GM23338 (cell line): ENCODE results near the gene MARCHF7. TPM values are rescaled to one million over a fixed set of nuclear protein-coding genes. Genes with fewer than 3 reads are reported as not detected.
"Not testable (repeated sequence)": the region's sequence is repeated elsewhere in the genome, so short reads cannot be mapped to it uniquely, and the experiment has no call there.

Experiments used
- ATAC-seq: fragments of 200-7000 bp; cut with Tn5 transposase; 3 replicates; pipeline ENCODE4 v1.9.1; 2020
- DNase-seq: peaks from one replicate; pipeline ENCODE4 v3.0.0-alpha.2; 2015; ENCODE audit warnings: low spot score
- H2AFZ ChIP-seq: fragments of 200-600 bp; sonication (generic); 2 replicates; pipeline ENCODE4 v1.8.0; 2016; ENCODE audit warnings: antibody characterized with exemption, mild to moderate bottlenecking, moderate library complexity
- H3F3A ChIP-seq: fragments of 200-600 bp; sonication (generic); replicated peaks from 2 replicates; pipeline ENCODE4 v1.8.0; 2017; ENCODE audit warnings: antibody characterized with exemption, mixed run types, low read depth
- H3K27ac ChIP-seq: fragments of 200-600 bp; sonication (generic); 2 replicates; pipeline ENCODE4 v1.6.1; 2016; ENCODE audit warnings: low read depth
- H3K27me3 ChIP-seq: fragments of 200-600 bp; sonication (generic); 2 replicates; pipeline ENCODE4 v1.8.0; 2016; ENCODE audit warnings: mild to moderate bottlenecking, mixed run types, moderate library complexity; ENCODE audit not compliant: insufficient read depth
- H3K36me3 ChIP-seq: fragments of 200-600 bp; sonication (generic); 2 replicates; pipeline ENCODE4 v1.8.0; 2016; ENCODE audit warnings: mild to moderate bottlenecking; ENCODE audit not compliant: insufficient read depth
- H3K4me1 ChIP-seq: fragments of 200-600 bp; sonication (generic); 2 replicates; pipeline ENCODE4 v1.8.0; 2016; ENCODE audit warnings: mild to moderate bottlenecking, moderate library complexity; ENCODE audit not compliant: insufficient read depth
- H3K4me2 ChIP-seq: fragments of 200-600 bp; sonication (generic); 2 replicates; pipeline ENCODE4 v1.7.1; 2017; ENCODE audit warnings: mixed run types
- H3K4me3 ChIP-seq: fragments of 200-600 bp; sonication (generic); 2 replicates; pipeline ENCODE4 v1.6.1; 2016; ENCODE audit warnings: mixed run types
- H3K79me2 ChIP-seq: fragments of 200-600 bp; sonication (generic); replicated peaks from 2 replicates; pipeline ENCODE4 v1.8.0; 2017; ENCODE audit warnings: mild to moderate bottlenecking; ENCODE audit not compliant: insufficient read depth
- H3K9me2 ChIP-seq: fragments of 200-600 bp; sonication (generic); 2 replicates; pipeline ENCODE4 v1.8.0; 2017; ENCODE audit not compliant: insufficient read depth
- H4K20me1 ChIP-seq: fragments of 200-600 bp; sonication (generic); replicated peaks from 2 replicates; pipeline ENCODE4 v1.8.0; 2017; ENCODE audit warnings: mild to moderate bottlenecking; ENCODE audit not compliant: insufficient read depth
- H3K27ac Mint-ChIP-seq: 2 replicates; pipeline ENCODE4 v1.8.0; 2020; ENCODE audit warnings: inconsistent platforms, mild to moderate bottlenecking, moderate library complexity, mixed read lengths
- H3K27me3 Mint-ChIP-seq: 3 replicates; pipeline ENCODE4 v1.8.0; 2022; ENCODE audit warnings: low read depth, mild to moderate bottlenecking, moderate library complexity, mixed read lengths, inconsistent platforms; ENCODE audit not compliant: insufficient read depth, poor library complexity
- H3K36me3 Mint-ChIP-seq: 3 replicates; pipeline ENCODE4 v1.8.0; 2021; ENCODE audit warnings: low read depth, mild to moderate bottlenecking, inconsistent platforms, moderate library complexity, mixed read lengths
- H3K4me1 Mint-ChIP-seq: 3 replicates; pipeline ENCODE4 v1.8.0; 2020; ENCODE audit warnings: mild to moderate bottlenecking, inconsistent platforms, mixed read lengths
- H3K4me3 Mint-ChIP-seq: 3 replicates; pipeline ENCODE4 v1.8.0; 2021; ENCODE audit warnings: moderate library complexity, mild to moderate bottlenecking, inconsistent platforms, mixed read lengths
- H3K9me3 Mint-ChIP-seq: 3 replicates; pipeline ENCODE4 v1.8.0; 2020; ENCODE audit warnings: moderate library complexity, mild to moderate bottlenecking, inconsistent platforms, mixed read lengths
- CREB1 ChIP-seq: fragments of 250-450 bp; sonication (Bioruptor Pico); IDR thresholded peaks from 2 replicates; pipeline ENCODE4 v1.5.0; 2020; ENCODE audit warnings: low read depth, mild to moderate bottlenecking, moderate library complexity
- CTCF ChIP-seq, 2 experiments: fragments of 200-600 bp in 1 of 2; sonication (generic) in 1 of 2; conservative IDR thresholded peaks; 2 replicates each; pipeline versions ENCODE4 v1.5.1 to v1.6.1; 2016 to 2017; ENCODE audit warnings: antibody characterized with exemption in 2 of 2, low read depth in 2 of 2, mild to moderate bottlenecking in 2 of 2, moderate library complexity in 1 of 2
- NANOG ChIP-seq: IDR thresholded peaks from 2 replicates; pipeline ENCODE4 v1.6.1; 2016; ENCODE audit warnings: antibody characterized with exemption, borderline replicate concordance
- POLR2AphosphoS5 ChIP-seq: IDR thresholded peaks from 2 replicates; pipeline ENCODE4 v1.6.1; 2016; ENCODE audit warnings: antibody characterized with exemption, low read depth
- REST ChIP-seq: IDR thresholded peaks from one replicate; pipeline ENCODE4 v1.6.1; 2018; ENCODE audit warnings: antibody characterized with exemption; ENCODE audit not compliant: unreplicated experiment
- ZNF114 ChIP-seq: fragments of 250-450 bp; sonication (Bioruptor Pico); IDR thresholded peaks from 2 replicates; pipeline ENCODE4 v1.5.0; 2020; ENCODE audit warnings: mild to moderate bottlenecking, moderate library complexity
- long read RNA-seq: library from polyadenylated mRNA; unstranded; transcript quantifications from one replicate; pipeline ENCODE4 v2.0.0, GENCODE V29; 2020; ENCODE audit not compliant: unreplicated experiment
- polyA plus RNA-seq: library from polyadenylated mRNA; unstranded; fragments of >200 nt; fragmentation: Nextera tagmentation; extraction: Ambion mirVana; gene quantifications from 2 replicates; pipeline ENCODE4 v1.2.1, GENCODE V29; 2016
- total RNA-seq: library from RNA; depleted of rRNA; stranded (reverse); fragments of >200 nt; shearing (Covaris generic); gene quantifications from 2 replicates; pipeline ENCODE4 v1.2.3, GENCODE V29; 2014; rRNA removed
- TF ChIP-seq, protein P1 (sequence below): IDR thresholded peaks from 2 replicates; pipeline ENCODE4 v1.6.1; 2016; ENCODE audit warnings: antibody characterized with exemption

MARCHF7 gene
- total RNA-seq: 142 and 170 TPM in 2 replicates
- 74.2 and 101 TPM in 2 replicates for polyA plus RNA-seq
- long read RNA-seq, full-length matches to known transcripts: 7 of 39 reads
- long read RNA-seq, partial matches to known transcripts: 12 of 39 reads
- long read RNA-seq, other reads (novel, unspliced or antisense): 20 of 39 reads

DNA sequence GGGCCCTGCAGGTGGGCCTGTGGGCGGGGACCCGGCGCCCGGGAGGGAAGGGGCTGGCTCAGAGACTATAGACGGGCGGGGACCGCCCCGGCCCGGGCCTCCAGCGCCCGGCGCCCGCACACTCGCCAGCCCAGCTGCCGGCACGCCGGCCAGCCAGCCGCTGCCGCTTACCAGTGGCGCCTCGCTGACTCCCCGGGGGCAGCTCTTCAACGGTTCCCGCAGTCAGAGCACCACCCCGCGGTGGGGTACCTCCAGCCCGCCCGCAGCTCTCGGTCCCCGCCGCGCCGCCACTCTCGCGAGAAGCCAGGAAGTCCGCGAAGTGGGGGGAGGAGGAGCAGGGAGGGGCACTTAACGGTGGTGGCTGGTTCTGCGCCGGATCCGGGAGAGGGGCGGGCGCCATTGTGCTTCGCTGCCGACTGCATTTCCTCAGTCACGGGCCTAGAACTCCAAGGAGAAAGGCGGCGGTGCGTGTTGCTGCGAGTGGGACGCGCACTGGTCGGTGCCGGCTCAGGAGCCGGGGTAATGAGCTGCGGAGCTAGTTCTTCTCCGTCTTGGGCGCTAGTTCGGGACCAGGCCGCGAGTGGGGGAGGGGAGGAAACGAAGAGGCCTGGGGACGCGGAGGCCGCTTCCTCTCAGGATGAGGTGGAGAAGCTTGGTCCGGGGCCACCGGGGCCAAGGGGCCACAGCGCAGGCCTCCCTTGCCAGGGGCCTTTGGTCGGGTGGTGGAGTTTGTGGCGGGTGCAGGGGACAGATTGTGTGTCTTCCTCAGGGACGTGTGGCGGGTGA lies at the start of gene MARCHF7:
Gene MARCHF7, plus strand, starts transcription at position 364 of the 786 bp plus-strand sequence. CDS start 16,517 bp downstream, outside the sequence.
- Histone ChIP-seq H3K27ac (peak within 1 kb of the TSS; percentile 100), H3K4me3 (peak within 1 kb of the TSS; percentile 95), H3F3A (no peaks in the 10 kb centered on the region), H4K20me1 (peaks cover 38% of the 10 kb centered on the region), H3K79me2 (peaks cover 55% of the 10 kb centered on the region), H2AFZ (peak within 1 kb of the TSS; percentile 64), H3K4me2 (peak within 1 kb of the TSS; percentile 98), H3K36me3 (no peaks in the 10 kb centered on the region; the same call in 1 of the 2 replicates), H3K27me3 (no peaks in the 10 kb centered on the region), H3K4me1 (peaks cover 21% of the 10 kb centered on the region; the same call in 1 of the 2 replicates), H3K9me2 (no peaks in the 10 kb centered on the region)
- H3K4me3 Mint-ChIP-seq: peak within 1 kb of the TSS; percentile 99
- H3K9me3 Mint-ChIP-seq: no peaks in the 10 kb centered on the region; the same call in 2 of the 3 replicates
- peaks cover 38% of the 10 kb centered on the region for H3K4me1 Mint-ChIP-seq
- ATAC-seq (peak; percentile 96), DNase-seq (peak; percentile 96)
- TF ChIP-seq CREB1 (CRISPR knock-in tag) (no peak), CTCF (conservative IDR thresholded peaks at IDR 0.05; ENCODE audit: low read depth in 2 of 2) (peak; percentile 41 to 81; a peak in 3 of 4 replicates), REST (peak; percentile 29), NANOG (0 out of 2 replicates have a peak, but pooled peaks have one; percentile 28), POLR2AphosphoS5 (peak; percentile 98), ZNF114 (CRISPR knock-in tag) (no peak)
- TF ChIP-seq, protein P1, sequence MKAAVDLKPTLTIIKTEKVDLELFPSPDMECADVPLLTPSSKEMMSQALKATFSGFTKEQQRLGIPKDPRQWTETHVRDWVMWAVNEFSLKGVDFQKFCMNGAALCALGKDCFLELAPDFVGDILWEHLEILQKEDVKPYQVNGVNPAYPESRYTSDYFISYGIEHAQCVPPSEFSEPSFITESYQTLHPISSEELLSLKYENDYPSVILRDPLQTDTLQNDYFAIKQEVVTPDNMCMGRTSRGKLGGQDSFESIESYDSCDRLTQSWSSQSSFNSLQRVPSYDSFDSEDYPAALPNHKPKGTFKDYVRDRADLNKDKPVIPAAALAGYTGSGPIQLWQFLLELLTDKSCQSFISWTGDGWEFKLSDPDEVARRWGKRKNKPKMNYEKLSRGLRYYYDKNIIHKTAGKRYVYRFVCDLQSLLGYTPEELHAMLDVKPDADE: peak; percentile 68
- peak within 1 kb of the TSS; percentile 100 for H3K27ac Mint-ChIP-seq
- H3K36me3 Mint-ChIP-seq: peaks cover 45% of the 10 kb centered on the region
- peaks cover 10% of the 10 kb centered on the region for H3K27me3 Mint-ChIP-seq

DNA sequence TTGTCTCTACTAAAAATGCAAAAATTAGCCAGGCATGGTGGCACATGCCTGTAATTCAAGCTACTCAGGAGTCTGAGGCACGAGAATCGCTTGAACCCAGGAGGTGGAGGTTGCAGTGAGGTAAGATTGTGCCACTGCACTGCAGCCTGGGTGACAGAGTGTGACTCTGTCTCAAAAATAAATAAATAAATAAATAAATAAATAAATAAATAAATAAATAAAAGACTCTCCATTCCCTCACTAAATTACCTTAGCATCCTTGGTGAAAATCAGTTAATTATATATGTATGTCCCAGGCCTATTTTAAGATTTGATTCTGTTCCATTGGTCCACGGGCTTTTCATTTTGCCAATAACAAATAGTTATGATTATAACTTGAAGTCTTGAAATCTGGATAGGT lies 44.9 kb upstream of the MARCHF7 start:
- H3K27ac Mint-ChIP-seq, H3K27me3 Mint-ChIP-seq, H3K79me2 ChIP-seq, H3K27me3 ChIP-seq, H2AFZ ChIP-seq, H3K4me3 Mint-ChIP-seq, H3K4me1 Mint-ChIP-seq, H3K4me3 ChIP-seq, H3K27ac ChIP-seq, H3F3A ChIP-seq, H3K9me3 Mint-ChIP-seq, H3K4me1 ChIP-seq, H4K20me1 ChIP-seq, H3K36me3 ChIP-seq, H3K36me3 Mint-ChIP-seq, H3K9me2 ChIP-seq, DNase-seq, H3K4me2 ChIP-seq, ATAC-seq: not testable (repeated sequence)
